Activated CD8-positive, alpha-beta T cell treated with anti-CD3 and anti-CD28 coated beads for 36 hours (primary cell): Measurements from ENCODE around the gene TMEM144. TPM values are rescaled to one million over a fixed set of nuclear protein-coding genes. Genes with fewer than 3 reads are reported as not detected.
A peak's percentile ranks its signal among the peaks of the same experiment; 100 is the strongest.

Experiments used
- ATAC-seq: fragments of 200-7000 bp; cut with Tn5 transposase; one replicate; pipeline ENCODE4 v1.10.0; 2021; ENCODE audit warnings: mild to moderate bottlenecking, moderate library complexity
- CTCF ChIA-PET: fragments of 350-600 bp; sonication (Branson Sonifier 250); formaldehyde crosslinking; loops from one replicate; lab custom pipeline; 2021; ENCODE audit warnings: antibody characterized with exemption; lab: Charles Lee
- POLR2A ChIA-PET: fragments of 350-600 bp; sonication (Branson Sonifier 250); formaldehyde crosslinking; loops from one replicate; lab custom pipeline; 2021; ENCODE audit warnings: antibody characterized with exemption; lab: Charles Lee
- DNase-seq: peaks from one replicate; pipeline ENCODE4 v3.0.0-alpha.2; 2020
- H3K27ac Mint-ChIP-seq: one replicate; pipeline ENCODE4 v1.8.0; 2021; ENCODE audit warnings: mild to moderate bottlenecking, mixed read lengths
- H3K27me3 Mint-ChIP-seq: one replicate; pipeline ENCODE4 v1.8.0; 2021; ENCODE audit warnings: mixed read lengths
- H3K36me3 Mint-ChIP-seq: one replicate; pipeline ENCODE4 v1.8.0; 2021; ENCODE audit warnings: low read depth, mixed read lengths
- H3K4me1 Mint-ChIP-seq: one replicate; pipeline ENCODE4 v1.8.0; 2021; ENCODE audit warnings: low read depth, mixed read lengths
- H3K4me3 Mint-ChIP-seq: one replicate; pipeline ENCODE4 v1.8.0; 2021; ENCODE audit warnings: mild to moderate bottlenecking, moderate library complexity, mixed read lengths
- H3K9me3 Mint-ChIP-seq: one replicate; pipeline ENCODE4 v1.8.0; 2021; ENCODE audit warnings: mixed read lengths
- intact Hi-C: fragments of 100-400 bp; cut with micrococcal nuclease; formaldehyde crosslinking; loops from one replicate; pipeline ENCODE4 v1.10.0; 2022
- total RNA-seq, 2 experiments: library from RNA; stranded (reverse); gene quantifications; one replicate each; pipeline ENCODE4 v1.2.3, GENCODE V29; 2021
- TF ChIP-seq, protein P1 (sequence below): fragments of 200-600 bp; IDR thresholded peaks from one replicate; pipeline ENCODE4 v1.8.0; 2022; ENCODE audit warnings: antibody characterized with exemption, mild to moderate bottlenecking

TMEM144 gene
- total RNA-seq, 2 experiments from 2014 or later = 0.09 TPM; not detected in 1

DNA sequence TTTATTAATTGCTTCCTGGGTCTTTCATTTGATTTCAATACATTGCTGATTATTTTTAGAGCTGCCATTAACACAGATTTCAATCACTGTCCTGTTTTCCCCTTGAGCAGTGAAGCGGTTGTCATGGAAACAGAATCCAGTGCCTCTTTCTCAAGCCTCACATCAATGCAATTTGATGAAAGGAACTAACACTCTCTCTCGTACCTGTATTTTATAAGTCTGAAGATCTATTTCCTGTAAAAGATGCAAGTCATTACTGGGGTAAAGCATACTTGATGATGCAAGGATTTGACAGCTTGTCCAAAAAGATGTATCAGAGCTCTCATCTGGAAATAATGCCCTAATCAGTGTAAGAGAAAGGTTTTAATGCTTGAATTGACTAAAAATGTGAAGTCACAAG is 19.6 kb upstream of the TMEM144 start:
- intact Hi-C loops = no loop called here
- H3K4me3 Mint-ChIP-seq = no peak overlapping the region
- ATAC-seq (no peak), DNase-seq (no peak)
- ChIA-PET POLR2A (no interaction called here), CTCF (interaction anchor here (1.0 kb wide), 1 partner anchor 19 kb away, joined by 3 read pairs; no protein-coding TSS in a partner anchor)
- H3K27ac Mint-ChIP-seq = no peak overlapping the region
- H3K27me3 Mint-ChIP-seq = no peaks in the 10 kb centered on the region
- no peaks in the 10 kb centered on the region for H3K4me1 Mint-ChIP-seq
- TF ChIP-seq, protein P1, sequence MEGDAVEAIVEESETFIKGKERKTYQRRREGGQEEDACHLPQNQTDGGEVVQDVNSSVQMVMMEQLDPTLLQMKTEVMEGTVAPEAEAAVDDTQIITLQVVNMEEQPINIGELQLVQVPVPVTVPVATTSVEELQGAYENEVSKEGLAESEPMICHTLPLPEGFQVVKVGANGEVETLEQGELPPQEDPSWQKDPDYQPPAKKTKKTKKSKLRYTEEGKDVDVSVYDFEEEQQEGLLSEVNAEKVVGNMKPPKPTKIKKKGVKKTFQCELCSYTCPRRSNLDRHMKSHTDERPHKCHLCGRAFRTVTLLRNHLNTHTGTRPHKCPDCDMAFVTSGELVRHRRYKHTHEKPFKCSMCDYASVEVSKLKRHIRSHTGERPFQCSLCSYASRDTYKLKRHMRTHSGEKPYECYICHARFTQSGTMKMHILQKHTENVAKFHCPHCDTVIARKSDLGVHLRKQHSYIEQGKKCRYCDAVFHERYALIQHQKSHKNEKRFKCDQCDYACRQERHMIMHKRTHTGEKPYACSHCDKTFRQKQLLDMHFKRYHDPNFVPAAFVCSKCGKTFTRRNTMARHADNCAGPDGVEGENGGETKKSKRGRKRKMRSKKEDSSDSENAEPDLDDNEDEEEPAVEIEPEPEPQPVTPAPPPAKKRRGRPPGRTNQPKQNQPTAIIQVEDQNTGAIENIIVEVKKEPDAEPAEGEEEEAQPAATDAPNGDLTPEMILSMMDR = no peak
- no peaks in the 10 kb centered on the region for H3K9me3 Mint-ChIP-seq
- H3K36me3 Mint-ChIP-seq = no peaks in the 10 kb centered on the region

DNA sequence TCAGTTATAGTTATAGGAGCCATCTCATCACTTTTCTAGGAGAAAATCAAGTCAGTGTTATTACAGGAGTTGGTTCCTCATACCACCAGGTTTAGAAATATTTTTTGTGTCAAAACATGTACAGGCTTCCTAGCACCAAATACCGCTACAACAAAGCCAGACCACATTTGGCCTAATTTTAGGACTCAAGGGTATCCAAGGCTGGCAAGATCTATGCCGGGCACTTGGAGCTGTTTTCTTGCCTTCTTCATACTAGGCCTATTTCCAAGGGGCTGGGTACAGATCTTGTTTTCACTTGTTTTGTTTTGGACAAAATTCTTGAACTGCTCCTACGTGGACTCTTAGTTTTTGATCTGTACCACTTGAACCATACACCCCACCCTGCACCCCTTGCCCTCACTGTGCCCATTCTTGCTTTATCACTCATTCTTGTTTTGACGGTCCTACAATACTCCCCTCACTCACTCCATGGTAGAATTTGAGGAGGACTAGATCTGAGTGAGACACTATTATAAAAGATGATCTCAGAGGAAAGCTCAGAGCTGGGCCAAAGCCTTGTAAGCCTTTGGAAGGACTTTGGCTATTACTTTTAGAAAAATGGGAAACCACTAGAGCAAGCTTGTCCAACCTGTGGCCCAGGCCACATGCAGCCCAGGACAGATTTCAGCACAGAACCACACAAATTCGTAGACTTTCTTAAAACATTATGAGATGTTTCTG is 17.7 kb upstream of the TMEM144 start:
- H3K27me3 Mint-ChIP-seq = peaks cover 4% of the 10 kb centered on the region
- no peaks in the 10 kb centered on the region for H3K9me3 Mint-ChIP-seq
- ATAC-seq = no peak
- TF ChIP-seq, protein P1 = no peak
- H3K36me3 Mint-ChIP-seq = no peaks in the 10 kb centered on the region
- no peak for DNase-seq
- CTCF ChIA-PET = interaction anchor here (1.2 to 3.0 kb wide), 6 partner anchors 11 to 63 kb away, joined by 3 to 22 read pairs (median 6); no protein-coding TSS in a partner anchor
- intact Hi-C loops = loop anchor here (1.0 kb wide), 1 partner anchor 63 kb away; no protein-coding TSS in a partner anchor
- no peak overlapping the region for H3K27ac Mint-ChIP-seq
- no peaks in the 10 kb centered on the region for H3K4me1 Mint-ChIP-seq
- H3K4me3 Mint-ChIP-seq = no peak overlapping the region
- POLR2A ChIA-PET = no interaction called here

DNA sequence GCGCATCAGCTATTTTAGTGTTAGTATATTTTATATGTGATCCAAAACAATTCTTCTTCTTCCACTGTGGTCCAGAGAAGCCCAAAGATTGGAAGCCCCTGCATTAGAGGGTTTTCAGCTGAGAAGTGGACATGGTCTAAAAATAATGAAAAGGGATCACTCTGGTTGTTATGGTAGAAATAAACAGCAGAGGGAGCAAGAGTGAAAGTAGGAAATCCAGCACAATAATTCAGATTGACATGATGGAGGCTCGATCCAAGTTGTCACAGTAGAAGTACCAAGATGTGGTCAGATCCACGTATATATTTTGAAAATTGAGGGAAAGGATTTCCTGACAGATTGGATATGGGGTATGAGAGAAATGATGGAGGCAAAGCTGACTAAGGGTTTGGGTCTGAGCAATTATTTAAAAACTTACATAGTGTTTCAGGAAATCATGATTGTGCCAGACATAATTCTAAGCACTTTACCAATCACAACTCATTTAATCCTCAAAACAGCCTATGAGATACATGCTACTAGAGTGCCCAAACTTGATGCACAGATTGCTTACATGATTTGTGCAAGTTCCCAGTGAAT is 17.0 kb upstream of the TMEM144 start:
- Mint-ChIP-seq H3K27me3 (peaks cover 4% of the 10 kb centered on the region), H3K27ac (no peak overlapping the region), H3K4me3 (no peak overlapping the region), H3K36me3 (no peaks in the 10 kb centered on the region), H3K4me1 (no peaks in the 10 kb centered on the region), H3K9me3 (no peaks in the 10 kb centered on the region)
- intact Hi-C loops = loop anchor here (1.0 kb wide), 1 partner anchor 62 kb away; no protein-coding TSS in a partner anchor
- CTCF ChIA-PET = interaction anchor here (1.1 to 3.0 kb wide), 8 partner anchors 12 to 73 kb away, joined by 3 to 22 read pairs (median 4); no protein-coding TSS in a partner anchor
- TF ChIP-seq, protein P1 = peak; percentile 50
- no peak for DNase-seq
- POLR2A ChIA-PET = no interaction called here
- no peak for ATAC-seq

DNA sequence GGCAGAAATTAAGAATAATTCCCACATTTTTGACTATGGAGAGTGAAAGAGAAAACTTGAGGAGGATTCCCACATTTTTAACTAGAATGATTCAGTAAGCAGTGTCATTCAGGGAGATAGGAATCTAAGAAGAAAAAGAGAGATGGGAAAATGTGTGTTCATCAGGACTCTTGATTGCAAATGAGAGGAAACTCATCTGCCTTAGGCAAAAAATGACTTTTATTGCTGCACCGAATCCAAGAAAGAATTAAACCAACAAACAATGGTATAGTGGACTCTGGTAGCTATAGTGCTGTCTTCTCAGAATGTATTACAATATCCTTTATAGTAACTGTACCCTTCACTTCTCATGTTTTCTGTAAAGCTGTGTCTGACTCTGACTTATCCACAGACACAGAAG is 15.0 kb upstream of the TMEM144 start:
- no peaks in the 10 kb centered on the region for H3K9me3 Mint-ChIP-seq
- no peaks in the 10 kb centered on the region for H3K4me1 Mint-ChIP-seq
- POLR2A ChIA-PET = no interaction called here
- no peaks in the 10 kb centered on the region for H3K36me3 Mint-ChIP-seq
- TF ChIP-seq, protein P1 = no peak
- DNase-seq (no peak), ATAC-seq (no peak)
- CTCF ChIA-PET = interaction anchor here (1.6 kb wide), 1 partner anchor 60 kb away, joined by 4 read pairs; no protein-coding TSS in a partner anchor
- H3K27ac Mint-ChIP-seq = no peak overlapping the region
- intact Hi-C loops = no loop called here
- no peak overlapping the region for H3K4me3 Mint-ChIP-seq
- peaks cover 4% of the 10 kb centered on the region for H3K27me3 Mint-ChIP-seq
